Prostate gland (tissue), 2 donors: Measurements from ENCODE around the gene PDE4D. TPM values are rescaled to one million over a fixed set of nuclear protein-coding genes. Genes with fewer than 3 reads are reported as not detected.

Source experiments
- DNase-seq: peaks from one replicate; pipeline ENCODE4 v3.0.0-alpha.2; 2019; ENCODE audit warnings: low spot score
- H3K27ac ChIP-seq, 2 donors: fragments of 200-600 bp; sonication (generic); 2 replicates each; pipeline ENCODE4 v1.5.1; 2017 to 2019
- H3K27me3 ChIP-seq: fragments of 200-600 bp; sonication (generic); replicated peaks from 2 replicates; pipeline ENCODE4 v1.5.1; 2019; ENCODE audit not compliant: insufficient read depth
- H3K36me3 ChIP-seq, 2 donors: fragments of 200-600 bp; sonication (generic); 1 replicate in 1 of 2; 2 replicates in 1 of 2; pipeline versions ENCODE4 v1.5.1 to v1.8.1; 2017 to 2019
- H3K4me1 ChIP-seq: fragments of 200-600 bp; sonication (generic); replicated peaks from 2 replicates; pipeline ENCODE4 v1.5.1; 2019
- H3K4me3 ChIP-seq, 2 donors: fragments of 200-600 bp; sonication (generic); 2 replicates each; pipeline ENCODE4 v1.5.1; 2017 to 2019
- H3K9me3 ChIP-seq: fragments of 200-600 bp; sonication (generic); 2 replicates; pipeline ENCODE4 v1.5.1; 2017
- POLR2A ChIP-seq: fragments of 450-650 bp; IDR thresholded peaks from one replicate; pipeline ENCODE4 v1.6.1; 2016; ENCODE audit warnings: antibody characterized with exemption, mild to moderate bottlenecking
- POLR2AphosphoS5 ChIP-seq: sonication (generic); formaldehyde crosslinking; IDR thresholded peaks from one replicate; pipeline ENCODE4 v1.6.1; 2017; ENCODE audit warnings: antibody characterized with exemption
- WGBS: methylation state at CpG from one replicate; pipeline ENCODE4 v1.1.5; 2018; 5-methylcytosine and 5-hydroxymethylcytosine counted together
- intact Hi-C: fragments of 100-400 bp; cut with DNase I; formaldehyde crosslinking; loops from one replicate; pipeline ENCODE4 v1.14.2; 2022
- total RNA-seq, 2 donors: library from RNA; depleted of rRNA; stranded (reverse); fragments of >200 nt; gene quantifications; one replicate each; pipeline ENCODE4 v1.1.0, GENCODE V29; 2016
- TF ChIP-seq, protein P1 (sequence below), 4 experiments: fragments of 200-600 bp in 2 of 4; fragments of 450-650 bp in 2 of 4; sonication (generic) in 2 of 4; IDR thresholded peaks; 1 replicate in 3 of 4; 2 replicates in 1 of 4; pipeline ENCODE4 v1.5.1; 2016 to 2019; ENCODE audit warnings: antibody characterized with exemption in 4 of 4, mild to moderate bottlenecking in 2 of 4, moderate library complexity in 2 of 4

PDE4D gene
- total RNA-seq, 2 donors from 2014 or later = 64.2 to 75.6 TPM

GRCh38 chr5:59354811-59355210 is 538.7 kb downstream of the PDE4D start:
- 66% methylated on average over 1 of the region's 1 CpG for WGBS
- H3K27me3 ChIP-seq = no peaks in the 10 kb centered on the region
- no peak overlapping the region for H3K4me3 ChIP-seq
- no peak for TF ChIP-seq POLR2AphosphoS5
- TF ChIP-seq POLR2A = no peak
- TF ChIP-seq, protein P1, sequence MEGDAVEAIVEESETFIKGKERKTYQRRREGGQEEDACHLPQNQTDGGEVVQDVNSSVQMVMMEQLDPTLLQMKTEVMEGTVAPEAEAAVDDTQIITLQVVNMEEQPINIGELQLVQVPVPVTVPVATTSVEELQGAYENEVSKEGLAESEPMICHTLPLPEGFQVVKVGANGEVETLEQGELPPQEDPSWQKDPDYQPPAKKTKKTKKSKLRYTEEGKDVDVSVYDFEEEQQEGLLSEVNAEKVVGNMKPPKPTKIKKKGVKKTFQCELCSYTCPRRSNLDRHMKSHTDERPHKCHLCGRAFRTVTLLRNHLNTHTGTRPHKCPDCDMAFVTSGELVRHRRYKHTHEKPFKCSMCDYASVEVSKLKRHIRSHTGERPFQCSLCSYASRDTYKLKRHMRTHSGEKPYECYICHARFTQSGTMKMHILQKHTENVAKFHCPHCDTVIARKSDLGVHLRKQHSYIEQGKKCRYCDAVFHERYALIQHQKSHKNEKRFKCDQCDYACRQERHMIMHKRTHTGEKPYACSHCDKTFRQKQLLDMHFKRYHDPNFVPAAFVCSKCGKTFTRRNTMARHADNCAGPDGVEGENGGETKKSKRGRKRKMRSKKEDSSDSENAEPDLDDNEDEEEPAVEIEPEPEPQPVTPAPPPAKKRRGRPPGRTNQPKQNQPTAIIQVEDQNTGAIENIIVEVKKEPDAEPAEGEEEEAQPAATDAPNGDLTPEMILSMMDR (IDR thresholded peaks at IDR 0.05) = no peak
- no peak for DNase-seq
- no peaks in the 10 kb centered on the region for H3K9me3 ChIP-seq
- no peak overlapping the region for H3K27ac ChIP-seq
- H3K4me1 ChIP-seq = no peaks in the 10 kb centered on the region
- H3K36me3 ChIP-seq = no peaks in the 10 kb centered on the region
- intact Hi-C loops = loop anchor here (5.0 kb wide), 1 partner anchor 83 kb away; no protein-coding TSS in a partner anchor

DNA sequence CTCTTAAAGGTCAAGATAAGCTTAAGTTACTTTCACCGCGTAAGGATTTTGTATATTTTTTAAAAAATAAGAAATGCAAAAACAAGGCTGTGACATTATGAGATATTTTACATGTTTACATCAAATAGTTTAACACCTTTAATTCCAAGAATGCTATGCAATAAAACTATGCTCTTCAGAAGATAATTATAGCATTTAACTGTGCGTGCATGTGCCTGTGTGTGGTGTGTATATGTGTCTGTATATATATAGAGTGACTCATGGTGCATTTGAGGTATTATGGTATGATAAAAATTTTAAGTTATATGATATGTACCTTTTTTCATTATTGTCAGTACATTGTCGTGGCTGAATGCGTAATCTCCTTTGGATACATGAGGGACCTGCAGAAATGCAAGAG is 539.3 kb downstream of the PDE4D start:
- Histone ChIP-seq H3K27me3 (no peaks in the 10 kb centered on the region), H3K27ac (no peak overlapping the region), H3K9me3 (no peaks in the 10 kb centered on the region), H3K4me3 (no peak overlapping the region), H3K36me3 (no peaks in the 10 kb centered on the region), H3K4me1 (no peaks in the 10 kb centered on the region)
- no peak for DNase-seq
- intact Hi-C loops = no loop called here
- no peak for TF ChIP-seq POLR2AphosphoS5
- TF ChIP-seq POLR2A = no peak
- TF ChIP-seq, protein P1 (IDR thresholded peaks at IDR 0.05) = no peak
- WGBS = 88% methylated on average over 5 of the region's 5 CpGs

- peak; percentile 57 for TF ChIP-seq POLR2AphosphoS5
- no peak for TF ChIP-seq POLR2A
- TF ChIP-seq, protein P1 (IDR thresholded peaks at IDR 0.05) = peak in 3 of 4 experiments; percentile 13 to 21 (median 15)
- DNase-seq = no peak
- Histone ChIP-seq H3K36me3 (no peaks in the 10 kb centered on the region), H3K4me1 (no peaks in the 10 kb centered on the region), H3K9me3 (no peaks in the 10 kb centered on the region), H3K27ac (peak overlapping the region in 1 of 2 donors; percentile 13), H3K27me3 (no peaks in the 10 kb centered on the region), H3K4me3 (no peak overlapping the region)
- intact Hi-C loops = no loop called here
- WGBS = 62% methylated on average over 4 of the region's 4 CpGs
Measured at GRCh38 chr5:59351076-59351794, 542.3 kb downstream of the PDE4D start.

DNA sequence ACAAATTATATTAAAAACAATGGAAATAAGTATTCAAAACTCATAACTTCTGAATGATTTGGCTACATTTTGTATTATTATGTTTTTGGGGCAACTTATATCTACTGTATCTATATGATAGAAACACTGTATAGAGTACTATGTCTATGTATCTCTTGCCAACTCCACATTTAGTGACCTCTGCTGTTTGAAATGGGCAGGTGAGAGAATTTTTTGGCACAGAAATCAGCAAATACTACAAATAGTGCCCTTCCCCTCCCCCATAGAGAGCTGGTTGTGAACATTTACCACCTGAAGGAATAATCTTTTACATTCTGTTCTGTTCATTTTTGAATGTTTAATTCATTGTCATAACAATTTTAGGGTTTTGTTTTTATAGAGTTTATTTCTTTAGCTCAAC is 545.3 kb downstream of the PDE4D start:
- intact Hi-C loops = no loop called here
- no peak overlapping the region for H3K4me3 ChIP-seq
- no peak overlapping the region for H3K27ac ChIP-seq
- H3K36me3 ChIP-seq = no peaks in the 10 kb centered on the region
- DNase-seq = no peak
- no peaks in the 10 kb centered on the region for H3K9me3 ChIP-seq
- no peak for TF ChIP-seq POLR2AphosphoS5
- TF ChIP-seq POLR2A = no peak
- TF ChIP-seq, protein P1 (IDR thresholded peaks at IDR 0.05) = no peak
- no peaks in the 10 kb centered on the region for H3K27me3 ChIP-seq
- H3K4me1 ChIP-seq = no peaks in the 10 kb centered on the region

DNA sequence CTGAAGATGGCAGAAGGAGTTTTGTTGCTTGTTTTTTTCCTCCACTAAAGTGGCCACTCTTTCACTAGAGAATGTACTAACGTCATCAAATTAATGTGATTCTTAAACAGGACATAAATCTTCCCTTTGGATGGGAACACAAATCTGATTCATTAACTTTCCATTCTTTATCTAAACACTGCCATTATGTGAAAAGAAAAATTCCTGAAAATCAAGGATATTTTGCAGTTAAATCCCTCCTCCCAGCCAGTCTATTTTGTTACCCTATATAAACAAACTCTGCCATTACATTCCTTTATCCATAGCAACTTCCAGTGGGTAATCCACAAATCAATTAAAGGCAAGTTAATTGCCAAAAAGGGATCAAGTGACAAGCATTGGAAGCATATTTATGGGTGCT is 546.5 kb downstream of the PDE4D start:
- intact Hi-C loops = no loop called here
- WGBS = 43% methylated on average over 1 of the region's 1 CpG
- Histone ChIP-seq H3K36me3 (no peaks in the 10 kb centered on the region), H3K4me1 (no peaks in the 10 kb centered on the region), H3K4me3 (no peak overlapping the region), H3K9me3 (no peaks in the 10 kb centered on the region), H3K27ac (no peak overlapping the region), H3K27me3 (no peaks in the 10 kb centered on the region)
- DNase-seq = no peak
- TF ChIP-seq POLR2AphosphoS5 (no peak), POLR2A (no peak)
- TF ChIP-seq, protein P1 (IDR thresholded peaks at IDR 0.05) = no peak
